Islet precursor cell (in vitro differentiated cells): ENCODE data around the gene PLCG1.
"Not testable (repeated sequence)": the region's sequence is repeated elsewhere in the genome, so short reads cannot be mapped to it uniquely, and the experiment has no call there.

Experiments used
- DNase-seq: peaks from one replicate; pipeline ENCODE4 v3.0.0-alpha.2; 2018

Gene PLCG1

DNA sequence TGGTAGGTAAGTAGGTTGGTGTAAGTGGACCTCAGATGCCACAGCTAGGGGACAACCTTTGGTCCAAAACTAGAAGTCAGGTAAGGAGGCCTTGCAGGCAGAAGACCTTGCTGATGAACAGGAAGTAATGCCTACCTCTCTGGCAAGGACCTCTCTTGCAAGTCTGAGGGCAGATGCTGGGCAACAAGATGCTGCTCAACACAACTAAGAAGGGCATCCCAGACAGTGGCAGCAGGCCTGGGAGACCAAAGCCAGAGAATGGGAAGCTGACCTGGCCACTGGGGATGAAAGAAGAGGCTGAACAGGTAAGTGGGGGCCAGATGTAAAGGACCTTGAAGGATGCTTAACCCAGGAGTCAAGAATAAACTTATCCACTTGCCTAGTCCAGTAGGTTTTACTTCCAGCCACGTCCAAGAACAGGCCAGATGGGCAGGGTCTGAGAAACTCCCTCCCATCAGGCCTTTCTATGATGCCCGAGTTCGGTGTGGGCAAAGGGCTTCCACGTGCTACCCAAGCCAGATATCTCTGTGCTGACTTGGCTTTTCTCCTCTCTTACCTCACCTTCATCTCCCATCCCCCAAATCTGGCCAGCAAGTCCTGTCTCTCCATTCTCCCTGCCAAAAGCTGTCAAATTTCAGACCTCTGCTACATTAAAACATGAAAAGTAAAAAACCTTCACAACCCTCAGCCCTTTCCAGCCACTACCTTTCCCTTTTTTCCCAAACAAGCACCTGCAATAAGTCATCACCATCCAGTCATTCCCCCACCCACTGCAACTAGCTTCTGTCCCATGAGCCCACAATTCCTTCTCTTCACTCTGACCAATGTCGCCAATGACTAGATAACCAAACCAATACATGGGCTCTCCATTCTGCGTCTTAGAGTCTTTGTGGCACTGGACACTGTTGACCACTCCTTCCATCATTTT, 11.5 kb upstream of the PLCG1 start:
- no peak for DNase-seq

GRCh38 chr20:41126719-41127118, 10.6 kb upstream of the PLCG1 start:
- no peak for DNase-seq

DNA sequence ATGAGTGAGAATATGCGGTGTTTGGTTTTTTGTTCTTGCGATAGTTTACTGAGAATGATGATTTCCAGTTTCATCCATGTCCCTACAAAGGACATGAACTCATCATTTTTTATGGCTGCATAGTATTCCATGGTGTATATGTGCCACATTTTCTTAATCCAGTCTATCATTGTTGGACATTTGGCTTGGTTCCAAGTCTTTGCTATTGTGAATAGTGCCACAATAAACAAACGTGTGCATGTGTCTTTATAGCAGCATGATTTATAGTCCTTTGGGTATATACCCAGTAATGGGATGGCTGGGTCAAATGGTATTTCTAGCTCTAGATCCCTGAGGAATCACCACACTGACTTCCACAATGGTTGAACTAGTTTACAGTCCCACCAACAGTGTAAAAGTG, 9.0 kb upstream of the PLCG1 start:
- not testable (repeated sequence) for DNase-seq

- no peak for DNase-seq
These were observed 5.6 kb upstream of the PLCG1 start for GRCh38 chr20:41131594-41132387.

DNA sequence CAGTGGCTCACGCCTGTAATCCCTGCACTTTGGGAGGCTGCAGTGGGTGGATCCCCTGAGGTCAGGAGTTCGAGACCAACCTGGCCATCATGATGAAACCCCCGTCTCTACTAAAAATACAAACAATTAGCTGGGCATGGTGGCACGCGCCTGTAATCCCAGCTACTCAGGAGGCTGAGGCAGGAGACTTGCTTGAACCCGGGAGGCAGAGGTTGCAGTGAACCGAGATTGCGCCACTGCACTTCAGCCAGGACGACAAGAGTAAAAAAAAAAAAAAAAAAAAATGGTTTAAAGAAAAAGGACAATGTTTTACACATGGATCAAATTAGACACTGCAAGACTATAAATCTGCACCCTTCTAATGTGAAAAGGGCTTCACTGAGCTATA, 5.0 kb upstream of the PLCG1 start:
- not testable (repeated sequence) for DNase-seq

DNA sequence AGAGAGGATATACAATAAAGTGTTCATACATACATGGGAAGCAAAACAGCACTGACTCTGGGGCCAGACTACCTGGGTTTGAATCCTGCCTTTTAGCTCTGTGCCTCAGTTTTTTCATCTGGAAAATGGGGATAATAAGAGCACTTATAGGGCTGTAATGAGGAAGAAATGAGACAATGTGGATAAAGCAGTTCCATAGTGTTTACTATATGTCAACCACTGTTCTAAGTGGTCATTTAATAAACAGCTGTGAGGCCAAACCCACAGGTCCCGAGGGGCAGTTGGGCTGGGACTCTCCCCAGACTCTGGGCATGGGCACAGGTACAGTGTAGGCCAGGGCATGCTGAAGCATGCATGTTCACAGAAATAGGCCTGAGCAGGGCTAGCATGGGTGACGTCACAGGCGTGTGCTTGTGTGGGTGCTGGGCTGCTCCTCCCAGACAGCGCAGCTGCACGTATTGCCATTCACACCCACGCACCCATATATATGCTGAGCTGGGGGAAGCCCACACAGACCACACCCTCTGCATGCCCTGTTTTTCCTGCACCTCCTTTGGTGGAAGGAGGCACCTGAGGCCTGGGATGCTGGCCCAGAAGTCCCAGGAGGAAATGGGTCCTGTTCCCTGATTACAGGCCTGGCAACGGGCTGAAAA, 3.5 kb upstream of the PLCG1 start:
- no peak for DNase-seq

- no peak for DNase-seq
These were observed 2.8 kb upstream of the PLCG1 start for GRCh38 chr20:41134362-41135186.

DNA sequence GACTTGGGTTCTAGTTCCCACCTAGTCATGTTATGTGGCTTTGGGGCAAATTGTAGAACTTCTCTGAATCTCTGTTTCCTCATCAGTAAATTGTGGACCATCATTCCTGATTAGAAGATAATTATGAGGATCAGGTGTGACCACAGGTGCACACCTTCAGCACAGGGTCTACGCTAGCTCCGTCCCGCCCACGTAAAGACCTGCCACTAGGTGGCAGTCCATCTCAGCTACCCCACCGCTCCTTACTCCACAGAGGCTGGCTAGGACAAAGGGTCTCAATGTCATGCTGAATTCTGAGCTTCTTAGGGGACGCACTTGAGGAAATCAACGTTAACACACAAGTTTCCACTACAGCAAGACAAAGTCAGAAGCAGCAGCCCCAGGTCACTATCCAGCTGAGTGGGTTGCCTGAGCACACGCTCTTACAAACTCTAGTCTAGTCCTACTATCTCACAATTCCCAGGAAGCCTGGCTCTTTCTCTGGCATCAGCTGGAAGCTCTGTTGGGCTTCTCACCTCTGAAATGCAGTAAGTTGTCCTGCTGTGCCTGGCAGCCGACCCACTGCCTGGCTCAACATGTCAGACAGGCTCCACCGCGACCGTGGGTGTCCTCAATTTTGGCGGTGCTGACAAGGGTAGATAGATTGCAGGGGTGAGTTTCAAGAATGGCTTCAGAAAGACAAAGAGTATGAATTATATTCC, 2.0 kb upstream of the PLCG1 start:
- peak; percentile 80 for DNase-seq

GRCh38 chr20:41135888-41136679, 1.3 kb upstream of the PLCG1 start:
- no peak for DNase-seq

GRCh38 chr20:41137614-41138474, 501 bp downstream of the PLCG1 start:
- peak; percentile 91 for DNase-seq

- DNase-seq = no peak
These were observed 1.3 kb downstream of the PLCG1 start for GRCh38 chr20:41138475-41139226.

- peak; percentile 11 for DNase-seq
These were observed 2.1 kb downstream of the PLCG1 start for GRCh38 chr20:41139227-41140093.

- peak; percentile 29 for DNase-seq
These were observed 3.1 kb downstream of the PLCG1 start for GRCh38 chr20:41140226-41141133.

DNA sequence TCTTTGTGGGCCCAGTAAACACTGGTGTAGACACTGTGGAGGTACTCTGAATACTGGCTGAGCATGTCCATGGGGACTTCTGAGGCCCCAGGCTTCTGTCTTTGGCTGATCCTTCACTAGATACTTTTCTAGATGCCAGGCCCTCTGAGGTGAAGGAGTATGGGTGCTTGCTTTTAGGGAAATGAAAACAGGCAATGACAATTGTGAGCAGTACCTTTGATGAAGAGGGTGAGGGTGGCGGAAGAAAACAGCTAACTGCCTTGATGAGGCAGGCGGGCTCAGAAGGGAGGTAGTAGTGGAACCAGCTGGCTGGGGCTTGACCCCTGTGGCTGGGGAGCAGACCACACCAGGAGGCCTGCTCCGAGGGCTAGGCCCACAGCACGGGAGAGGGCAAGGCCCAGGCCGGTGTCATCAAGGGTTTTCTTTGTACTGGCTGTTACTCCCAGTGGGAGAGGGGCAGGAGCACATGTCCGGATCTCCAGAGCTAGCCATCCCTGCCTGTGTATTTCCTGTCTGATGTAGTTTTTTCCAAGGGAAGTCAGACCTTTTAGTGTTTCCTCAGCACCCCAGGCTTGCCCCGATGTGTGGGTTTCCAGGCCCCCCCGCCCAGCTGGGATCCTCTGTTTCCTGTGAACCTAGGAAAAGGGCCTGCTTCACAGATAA, 3.9 kb downstream of the PLCG1 start:
- no peak for DNase-seq

- DNase-seq = no peak
These were observed 4.9 kb downstream of the PLCG1 start for GRCh38 chr20:41142245-41142644.

DNA sequence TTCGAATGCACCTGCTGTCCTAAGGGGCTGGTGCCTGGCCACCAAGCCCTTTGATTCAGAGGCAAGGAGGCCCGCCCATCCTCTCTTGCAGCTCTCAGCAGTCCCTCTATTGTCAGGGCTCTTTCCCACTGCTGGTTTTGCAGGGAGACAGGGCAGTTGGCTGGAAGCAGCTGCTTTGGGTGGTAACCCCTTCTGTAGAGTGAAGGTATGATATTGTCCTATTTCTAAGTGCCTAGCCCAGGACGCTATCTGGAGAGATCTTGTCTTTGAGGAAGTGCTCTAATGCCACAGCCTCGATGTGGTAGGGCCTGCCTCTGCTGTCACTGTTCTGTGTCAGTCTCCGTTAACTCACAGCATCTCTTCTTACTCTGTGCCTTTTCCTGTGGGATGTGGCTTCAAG, 5.6 kb downstream of the PLCG1 start:
- DNase-seq = no peak

GRCh38 chr20:41143354-41143753, 6.0 kb downstream of the PLCG1 start:
- no peak for DNase-seq
